HCT116 (cell line): ENCODE results near the gene DKK1. TPM values are rescaled to one million over a fixed set of nuclear protein-coding genes. Genes with fewer than 3 reads are reported as not detected.

Experiments used
- ATAC-seq: fragments of 200-7000 bp; cut with Tn5 transposase; 2 replicates; pipeline ENCODE4 v1.9.1; 2020; ENCODE audit warnings: mild to moderate bottlenecking, moderate library complexity
- BruUV-seq: library from RNA; stranded (reverse); fragments of 400-500 nt; replicated peaks from 2 replicates; lab custom pipeline; 2021; lab: Mats Ljungman, UMichigan
- CTCF ChIA-PET: fragments of 300-600 bp; sonication (Branson Sonifier 250); formaldehyde crosslinking; loops from one replicate; lab custom pipeline; 2021; ENCODE audit warnings: antibody characterized with exemption; lab: Charles Lee
- POLR2A ChIA-PET: fragments of 300-600, 350-600 bp; sonication (Branson Sonifier 250); formaldehyde crosslinking; loops from one replicate; lab custom pipeline; 2021; ENCODE audit warnings: antibody characterized with exemption; lab: Charles Lee
- RAD21 ChIA-PET, 2 experiments: fragments of 300-600 bp; sonication (Branson Sonifier 250); formaldehyde crosslinking; loops; one replicate each; lab custom pipeline; 2023; ENCODE audit warnings: low total read pairs in 2 of 2; ENCODE audit not compliant: uncharacterized antibody in 2 of 2, unreplicated experiment in 2 of 2, low non-redundant PET in 1 of 2; lab: Charles Lee
- DNase-seq: peaks from one replicate; pipeline ENCODE4 v3.0.0-alpha.2; 2010; ENCODE audit warnings: low read depth, low spot score
- H2AFZ ChIP-seq: fragments of 200-600 bp; shearing (Covaris generic), sonication (generic); 2 replicates; pipeline ENCODE4 v1.6.1; 2017; ENCODE audit warnings: low read depth, mixed run types, mixed read lengths, antibody characterized with exemption, low read length; ENCODE audit not compliant: poor library complexity, severe bottlenecking
- H3K27ac ChIP-seq: 2 replicates; pipeline ENCODE4 v1.5.1; 2012; ENCODE audit warnings: low read depth, low read length
- H3K27me3 ChIP-seq: fragments of 200-600 bp; sonication (generic); 2 replicates; pipeline ENCODE4 v1.6.1; 2016; ENCODE audit warnings: mixed run types, low read length, mixed read lengths; ENCODE audit not compliant: insufficient read depth
- H3K36me3 ChIP-seq, 2 experiments: fragments of 200-500 bp in 1 of 2; fragments of 200-600 bp in 1 of 2; sonication (Bioruptor generic) in 1 of 2; sonication (generic) in 1 of 2; 2 replicates each; pipeline versions ENCODE4 v1.5.1 to v1.6.1; 2014 to 2016; ENCODE audit warnings: low read length in 2 of 2, inconsistent platforms in 1 of 2, mixed read lengths in 1 of 2, mixed run types in 1 of 2; ENCODE audit not compliant: insufficient read depth in 2 of 2, control insufficient read depth in 1 of 2
- H3K4me1 ChIP-seq, 2 experiments: fragments of 200-600 bp in 1 of 2; sonication (generic) in 1 of 2; 2 replicates each; pipeline versions ENCODE4 v1.5.1 to v1.6.1; 2012 to 2017; ENCODE audit warnings: low read length in 2 of 2, inconsistent platforms in 1 of 2, mild to moderate bottlenecking in 1 of 2, mixed read lengths in 1 of 2, mixed run types in 1 of 2, moderate library complexity in 1 of 2; ENCODE audit not compliant: insufficient read depth in 2 of 2, control insufficient read depth in 1 of 2
- H3K4me2 ChIP-seq: fragments of 200-600 bp; sonication (generic); 2 replicates; pipeline ENCODE4 v1.6.1; 2017; ENCODE audit warnings: mixed run types, low read length, mixed read lengths
- H3K4me3 ChIP-seq, 2 experiments: fragments of 200-600 bp in 1 of 2; sonication (generic) in 1 of 2; replicated peaks in 1 of 2; 2 replicates each; pipeline ENCODE4 v1.5.1; 2011 to 2016; ENCODE audit warnings: low read length in 2 of 2, control low read depth in 1 of 2, low read depth in 1 of 2, mild to moderate bottlenecking in 1 of 2, mixed read lengths in 1 of 2, mixed run types in 1 of 2
- H3K79me2 ChIP-seq: fragments of 200-600 bp; sonication (generic); 2 replicates; pipeline ENCODE4 v1.6.1; 2017; ENCODE audit warnings: mild to moderate bottlenecking, mixed run types, low read length, moderate library complexity, mixed read lengths; ENCODE audit not compliant: insufficient read depth
- H3K9ac ChIP-seq: fragments of 200-600 bp; sonication (generic); 2 replicates; pipeline ENCODE4 v1.6.1; 2016; ENCODE audit warnings: low read length, mixed read lengths
- H3K9me2 ChIP-seq: fragments of 200-600 bp; sonication (generic), shearing (Covaris generic); 2 replicates; pipeline ENCODE4 v1.6.1; 2017; ENCODE audit warnings: mixed run types, mild to moderate bottlenecking, moderate library complexity; ENCODE audit not compliant: insufficient read depth
- H3K9me3 ChIP-seq, 2 experiments: fragments of 200-500 bp in 1 of 2; fragments of 200-600 bp in 1 of 2; sonication (Bioruptor generic) in 1 of 2; sonication (generic) in 1 of 2; 2 replicates each; pipeline ENCODE4 v1.6.1; 2014 to 2017; ENCODE audit warnings: low read length in 2 of 2, mixed read lengths in 2 of 2, inconsistent platforms in 1 of 2, low read depth in 1 of 2, mild to moderate bottlenecking in 1 of 2, mixed run types in 1 of 2, moderate library complexity in 1 of 2; ENCODE audit not compliant: control insufficient read depth in 1 of 2, insufficient read depth in 1 of 2
- H4K20me1 ChIP-seq: fragments of 200-600 bp; sonication (generic), shearing (Covaris generic); 2 replicates; pipeline ENCODE4 v1.6.1; 2017; ENCODE audit warnings: mixed run types, mild to moderate bottlenecking, moderate library complexity; ENCODE audit not compliant: insufficient read depth
- ATF3 ChIP-seq: IDR thresholded peaks from 2 replicates; pipeline ENCODE4 v1.6.1; 2012
- CBX3 ChIP-seq: IDR thresholded peaks from 2 replicates; pipeline ENCODE4 v1.6.1; 2012; ENCODE audit warnings: low read depth
- CEBPB ChIP-seq: IDR thresholded peaks from 2 replicates; pipeline ENCODE4 v1.6.1; 2012; ENCODE audit warnings: low read depth
- CTCF ChIP-seq, 3 experiments: fragments of 200-600 bp in 1 of 3; sonication (generic) in 1 of 3; IDR thresholded peaks in 2 of 3; conservative IDR thresholded peaks in 1 of 3; 2 replicates each; pipeline ENCODE4 v1.5.1; 2012 to 2017; ENCODE audit warnings: low read depth in 2 of 3, low read length in 2 of 3, antibody characterized with exemption in 1 of 3, borderline replicate concordance in 1 of 3, control low read depth in 1 of 3, mild to moderate bottlenecking in 1 of 3, mixed read lengths in 1 of 3, mixed run types in 1 of 3, moderate library complexity in 1 of 3; ENCODE audit not compliant: insufficient read depth in 1 of 3
- EGR1 ChIP-seq: IDR thresholded peaks from 2 replicates; pipeline ENCODE4 v1.6.1; 2012; ENCODE audit warnings: low read depth
- JUND ChIP-seq: IDR thresholded peaks from 2 replicates; pipeline ENCODE4 v1.6.1; 2012
- POLR2A ChIP-seq: IDR thresholded peaks from 2 replicates; pipeline ENCODE4 v1.7.0; 2011; ENCODE audit warnings: borderline replicate concordance; ENCODE audit not compliant: insufficient read depth, insufficient read length; ENCODE audit errors: extremely low read depth
- POLR2AphosphoS5 ChIP-seq: IDR thresholded peaks from 2 replicates; pipeline ENCODE4 v1.6.1; 2011; ENCODE audit warnings: mild to moderate bottlenecking, low read depth, low read length, moderate library complexity
- RAD21 ChIP-seq: IDR thresholded peaks from 2 replicates; pipeline ENCODE4 v1.6.1; 2012; ENCODE audit warnings: low read depth, mild to moderate bottlenecking
- REST ChIP-seq: IDR thresholded peaks from 2 replicates; pipeline ENCODE4 v1.6.1; 2012; ENCODE audit warnings: low read depth
- SIN3A ChIP-seq: IDR thresholded peaks from 2 replicates; pipeline ENCODE4 v1.6.1; 2012; ENCODE audit warnings: low read depth
- SP1 ChIP-seq: IDR thresholded peaks from 2 replicates; pipeline ENCODE4 v1.6.1; 2012; ENCODE audit warnings: low read depth
- SRF ChIP-seq: IDR thresholded peaks from 2 replicates; pipeline ENCODE4 v1.6.1; 2012; ENCODE audit warnings: low read depth
- ZBTB33 ChIP-seq: IDR thresholded peaks from 2 replicates; pipeline ENCODE4 v1.6.1; 2011; ENCODE audit warnings: mild to moderate bottlenecking, low read length, moderate library complexity; ENCODE audit not compliant: insufficient replicate concordance; ENCODE audit errors: extremely low read depth
- ZFX ChIP-seq: fragments of 450-650 bp; IDR thresholded peaks from 2 replicates; pipeline ENCODE4 v1.6.1; 2017
- ZNF274 ChIP-seq: fragments of 200-500 bp; sonication (Bioruptor generic); IDR thresholded peaks from 2 replicates; pipeline ENCODE4 v1.6.1; 2014; ENCODE audit warnings: mild to moderate bottlenecking, low read depth, low read length, inconsistent platforms
- intact Hi-C: fragments of 100-400 bp; cut with micrococcal nuclease; formaldehyde crosslinking; loops from 2 replicates; pipeline ENCODE4 v1.10.0; 2022
- total RNA-seq: library from RNA; stranded (reverse); gene quantifications from one replicate; pipeline ENCODE4 v1.2.1, GENCODE V29; 2021; ENCODE audit not compliant: unreplicated experiment

DKK1 gene
- total RNA-seq, 1 experiment from 2014 or later, result 315 TPM

GRCh38 chr10:52359441-52359840, 45.4 kb downstream of the DKK1 start:
- H3K4me3 ChIP-seq, result no peak overlapping the region
- H4K20me1 ChIP-seq, result no peaks in the 10 kb centered on the region
- no peaks in the 10 kb centered on the region for H3K36me3 ChIP-seq
- ATAC-seq (no peak), DNase-seq (no peak)
- TF ChIP-seq SP1 (no peak), REST (no peak), CBX3 (no peak), POLR2A (no peak), POLR2AphosphoS5 (no peak), CTCF (IDR thresholded peaks at IDR 0.05 in 2 of 3, conservative IDR thresholded peaks at IDR 0.05 in 1 of 3; ENCODE audit: borderline replicate concordance in 1 of 3, insufficient read depth in 1 of 3, low read depth in 2 of 3, low read length in 2 of 3) (no peak), EGR1 (no peak), ATF3 (no peak), JUND (no peak), RAD21 (no peak), SRF (no peak), CEBPB (no peak), ZFX (no peak), SIN3A (no peak), ZNF274 (no peak), ZBTB33 (no peak)
- peak overlapping the region; percentile 40 for H2AFZ ChIP-seq
- intact Hi-C loops, result no loop called here
- H3K27me3 ChIP-seq, result no peaks in the 10 kb centered on the region
- BruUV-seq, result no TSS peak
- H3K9me3 ChIP-seq, result no peaks in the 10 kb centered on the region
- no peak overlapping the region for H3K4me2 ChIP-seq
- no peak overlapping the region for H3K27ac ChIP-seq
- ChIA-PET CTCF (no interaction called here), RAD21 (no interaction called here), POLR2A (no interaction called here)
- no peaks in the 10 kb centered on the region for H3K9me2 ChIP-seq
- H3K4me1 ChIP-seq, result no peaks in the 10 kb centered on the region
- H3K79me2 ChIP-seq, result no peaks in the 10 kb centered on the region
- no peak overlapping the region for H3K9ac ChIP-seq
